A549 treated with CORT108297 at 1 μM for 4 hours (cell line): ENCODE measurements around the gene IGFBP6. TPM values are rescaled to one million over a fixed set of nuclear protein-coding genes. Genes with fewer than 3 reads are reported as not detected.

Experiments used
- total RNA-seq: library from RNA; stranded (reverse); fragments of 200-300 nt; extraction: Qiagen RNA extraction; gene quantifications from 5 replicates; pipeline ENCODE4 v1.2.3, GENCODE V29; 2022

IGFBP6 gene
- total RNA-seq: 154 to 257 TPM (median 250 TPM) in 5 replicates

GRCh38 chr12:53097564-53098353 is at the start of gene IGFBP6:
IGFBP6 (plus strand) TSS chr12:53097667; CDS start chr12:53097718, 51 bp downstream.

GRCh38 chr12:53049571-53050318 is 47.7 kb upstream of the IGFBP6 start, which contains the start of gene TNS2:
TNS2 (plus strand) TSS chr12:53050065; CDS start chr12:53050186, 121 bp downstream.

GRCh38 chr12:53079226-53080117 is 18.0 kb upstream of the IGFBP6 start, which contains the start of gene SPRYD3:
SPRYD3 (minus strand) TSS chr12:53079390; CDS start chr12:53079333, 57 bp downstream.

GRCh38 chr12:53102883-53103807 is 5.7 kb downstream of the IGFBP6 start, which contains the start of gene SOAT2:
SOAT2 (plus strand) TSS chr12:53103486; CDS start chr12:53103578, 92 bp downstream.

Other genes with a start within 250 kb of the IGFBP6 start
- 0.08 to 0.14 TPM (median 0.10 TPM) in 3 of 5 replicates, not detected in the others for gene KRT78, start 248.7 kb upstream of the IGFBP6 start, total RNA-seq
- 2,966 to 3,831 TPM (median 3,677 TPM) in 5 replicates for gene KRT8, start 192.6 kb upstream of the IGFBP6 start, total RNA-seq
- gene KRT18, start 148.5 kb upstream of the IGFBP6 start, total RNA-seq: 2,134 to 2,467 TPM (median 2,380 TPM) in 5 replicates
- 219 to 412 TPM (median 272 TPM) in 5 replicates for gene EIF4B, start 91.2 kb upstream of the IGFBP6 start, total RNA-seq
- 20.4 to 34.4 TPM (median 32.3 TPM) in 5 replicates for gene TNS2, start 47.6 kb upstream of the IGFBP6 start, total RNA-seq
- 35.0 to 41.4 TPM (median 38.4 TPM) in 5 replicates for gene SPRYD3, start 18.3 kb upstream of the IGFBP6 start, total RNA-seq
- gene SOAT2, start 5.8 kb downstream of the IGFBP6 start, total RNA-seq: 0.18 to 0.35 TPM (median 0.21 TPM) in 5 replicates
- gene ZNF740, start 83.1 kb downstream of the IGFBP6 start, total RNA-seq: 12.2 to 17.3 TPM (median 15.5 TPM) in 5 replicates
- gene CSAD, start 83.3 kb downstream of the IGFBP6 start, total RNA-seq: 4.0 to 6.4 TPM (median 6.1 TPM) in 5 replicates
- 0.13 to 0.59 TPM (median 0.33 TPM) in 5 replicates for gene ITGB7, start 109.6 kb downstream of the IGFBP6 start, total RNA-seq
- 25.9 to 32.6 TPM (median 30.7 TPM) in 5 replicates for gene RARG, start 134.5 kb downstream of the IGFBP6 start, total RNA-seq
- 15.3 to 23.5 TPM (median 19.9 TPM) in 5 replicates for gene ESPL1, start 170.6 kb downstream of the IGFBP6 start, total RNA-seq
- gene PFDN5, start 197.9 kb downstream of the IGFBP6 start, total RNA-seq: 472 to 519 TPM (median 490 TPM) in 5 replicates
- 75.1 to 107 TPM (median 97.5 TPM) in 5 replicates for gene MYG1, start 202.0 kb downstream of the IGFBP6 start, total RNA-seq
- 76.4 to 83.0 TPM (median 81.6 TPM) in 5 replicates for gene AAAS, start 223.9 kb downstream of the IGFBP6 start, total RNA-seq
- gene SP7, start 238.7 kb downstream of the IGFBP6 start, total RNA-seq: 0.08 TPM in 1 of 5 replicates, not detected in the others